ENCODE data around the gene RNASE12.
A peak's percentile ranks its signal among the peaks of the same experiment; 100 is the strongest.
"Not testable (repeated sequence)": the region's sequence is repeated elsewhere in the genome, so short reads cannot be mapped to it uniquely, and the experiment has no call there.

RNASE12 gene

GRCh38 chr14:20613094-20614037 is 22.2 kb upstream of the RNASE12 start:
- peak; percentile 86 for DNase-seq

- no peak for DNase-seq
Measured at GRCh38 chr14:20612403-20612802, 21.2 kb upstream of the RNASE12 start.

GRCh38 chr14:20611277-20611676 is 20.1 kb upstream of the RNASE12 start:
- DNase-seq = no peak

- peak; percentile 77 for DNase-seq
Measured at GRCh38 chr14:20610002-20610765, 19.0 kb upstream of the RNASE12 start.

- DNase-seq = peak; percentile 65
Measured at GRCh38 chr14:20609215-20610001, 18.2 kb upstream of the RNASE12 start.

- no peak for DNase-seq
Measured at GRCh38 chr14:20608383-20609110, 17.4 kb upstream of the RNASE12 start.

- DNase-seq = no peak
Measured at GRCh38 chr14:20607617-20608016, 16.4 kb upstream of the RNASE12 start.

- no peak for DNase-seq
Measured at GRCh38 chr14:20606902-20607242, 15.7 kb upstream of the RNASE12 start.

- DNase-seq = no peak
Measured at GRCh38 chr14:20606190-20606901, 15.2 kb upstream of the RNASE12 start.

- DNase-seq = no peak
Measured at GRCh38 chr14:20603813-20604690, 12.9 kb upstream of the RNASE12 start.

GRCh38 chr14:20602583-20602982 is 11.4 kb upstream of the RNASE12 start:
- no peak for DNase-seq

GRCh38 chr14:20601522-20601921 is 10.3 kb upstream of the RNASE12 start:
- no peak for DNase-seq

GRCh38 chr14:20597108-20597507 is 5.9 kb upstream of the RNASE12 start:
- DNase-seq = no peak

GRCh38 chr14:20595726-20596125 is 4.5 kb upstream of the RNASE12 start:
- not testable (repeated sequence) for DNase-seq

GRCh38 chr14:20592574-20592973 is 1.4 kb upstream of the RNASE12 start:
- no peak for DNase-seq

- DNase-seq = no peak
Measured at GRCh38 chr14:20587489-20588154, 3.6 kb downstream of the RNASE12 start, which contains the start of gene RNASE11. RNASE11 (minus strand) TSS chr14:20588001.

- no peak for DNase-seq
Measured at GRCh38 chr14:20583908-20584307, 7.3 kb downstream of the RNASE12 start.

- DNase-seq = no peak
Measured at GRCh38 chr14:20583142-20583541, 8.0 kb downstream of the RNASE12 start.

GRCh38 chr14:20580242-20580641 is 10.9 kb downstream of the RNASE12 start:
- no peak for DNase-seq

All from CD4-positive, alpha-beta T cell treated with Interferon gamma for 1 hour (primary cell).